ENCODE measurements around the gene CYP4F12.
"Not testable (repeated sequence)": the region's sequence is repeated elsewhere in the genome, so short reads cannot be mapped to it uniquely, and the experiment has no call there.

CYP4F12 gene

GRCh38 chr19:15651791-15652190 lies 21.1 kb upstream of the CYP4F12 start:
- no peak for DNase-seq

GRCh38 chr19:15652559-15653278 lies 20.2 kb upstream of the CYP4F12 start:
- DNase-seq: no peak

DNA sequence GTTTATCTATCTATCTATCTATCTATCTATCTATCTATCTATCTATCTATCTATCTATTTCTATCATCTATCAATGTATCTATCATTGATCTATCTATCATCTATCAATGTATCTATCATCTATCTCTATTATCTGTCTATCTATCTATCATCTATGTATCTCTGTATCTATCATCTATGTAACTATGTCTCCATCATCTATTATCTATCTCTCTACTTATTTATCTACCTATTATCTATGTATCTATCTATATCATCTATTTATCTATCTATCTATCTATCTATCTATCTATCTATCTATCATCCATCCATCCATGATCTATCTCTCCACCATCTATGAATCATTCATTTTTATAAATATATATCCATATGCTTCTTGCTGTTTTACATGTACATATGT lies 16.4 kb upstream of the CYP4F12 start:
- no peak for DNase-seq

DNA sequence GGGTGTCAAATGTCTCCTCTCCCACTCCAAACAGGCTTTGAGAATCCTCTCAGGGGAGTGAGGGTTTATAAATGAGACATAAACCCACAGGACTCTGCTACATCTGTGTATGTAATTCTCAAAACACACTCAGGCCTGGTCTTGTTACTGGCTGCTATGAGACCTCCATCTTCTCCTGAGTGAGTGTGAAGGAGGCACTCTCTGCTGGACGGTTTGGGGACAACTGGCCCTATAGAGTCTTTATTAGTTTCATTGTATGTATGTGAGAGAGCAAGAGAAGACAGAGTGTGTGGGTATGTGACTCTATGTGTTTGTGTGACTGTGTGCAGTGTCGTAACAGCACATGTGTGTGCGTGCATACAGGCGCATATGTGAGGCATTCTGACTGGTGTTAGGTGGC lies 9.6 kb upstream of the CYP4F12 start:
- DNase-seq: no peak

GRCh38 chr19:15666186-15666585 lies 6.7 kb upstream of the CYP4F12 start:
- no peak for DNase-seq

GRCh38 chr19:15666883-15667282 lies 6.0 kb upstream of the CYP4F12 start:
- DNase-seq: no peak

GRCh38 chr19:15669440-15669839 lies 3.4 kb upstream of the CYP4F12 start:
- DNase-seq: no peak

GRCh38 chr19:15669891-15670290 lies 3.0 kb upstream of the CYP4F12 start:
- DNase-seq: no peak

DNA sequence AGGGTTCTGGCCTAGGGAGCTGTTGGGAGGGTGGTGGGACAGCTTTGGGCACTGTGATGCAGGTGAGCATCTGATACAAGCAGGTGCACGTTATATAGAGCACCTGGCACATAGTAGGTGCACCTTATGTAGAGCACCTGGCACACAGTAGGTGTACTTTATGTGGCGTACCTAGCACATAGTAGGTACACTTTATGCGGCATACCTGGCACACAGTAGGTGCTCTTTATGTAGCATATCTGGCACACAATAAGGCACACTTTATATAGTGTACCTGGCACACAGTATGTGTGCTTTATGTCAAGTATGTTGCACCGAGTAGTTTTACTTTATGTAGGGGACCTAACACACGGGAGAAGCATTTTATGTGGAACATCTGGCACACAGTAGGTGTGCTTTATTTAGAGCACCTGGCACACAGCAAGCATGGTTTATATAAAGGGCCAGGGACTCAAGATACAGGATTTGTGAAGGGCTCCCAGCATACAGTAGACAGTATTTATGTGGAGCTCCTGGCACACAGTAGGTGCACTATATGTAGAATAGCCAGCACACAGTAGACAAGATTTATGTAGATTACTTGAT lies 1.6 kb upstream of the CYP4F12 start:
- DNase-seq: no peak

GRCh38 chr19:15671891-15672579 lies 852 bp upstream of the CYP4F12 start:
- DNase-seq: no peak

- DNase-seq: no peak
These were observed 328 bp downstream of the CYP4F12 start for GRCh38 chr19:15673176-15673654.

DNA sequence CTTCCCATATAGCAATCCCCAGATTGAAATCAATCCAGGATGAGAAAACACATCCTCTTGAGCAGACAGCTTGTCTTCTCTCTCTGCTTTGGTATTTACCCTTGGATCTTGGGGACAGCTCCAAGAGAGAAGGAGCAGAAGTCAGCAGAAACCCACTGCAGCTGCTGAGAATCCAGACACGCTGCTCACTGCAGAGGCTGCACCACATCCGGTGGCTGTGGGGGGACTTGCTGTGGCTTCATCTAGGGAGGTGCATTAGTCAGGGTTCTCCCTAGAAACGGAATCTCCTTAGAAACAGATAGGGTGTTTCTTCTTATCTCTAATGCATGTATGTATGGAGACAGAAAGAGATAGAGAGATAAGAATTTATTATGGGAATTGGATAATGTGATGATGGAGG lies 2.7 kb downstream of the CYP4F12 start:
- DNase-seq: no peak

- no peak for DNase-seq
These were observed 6.2 kb downstream of the CYP4F12 start for GRCh38 chr19:15679089-15679488.

GRCh38 chr19:15679865-15680264 lies 7.0 kb downstream of the CYP4F12 start:
- DNase-seq: not testable (repeated sequence)

GRCh38 chr19:15680478-15681322 lies 7.8 kb downstream of the CYP4F12 start:
- DNase-seq: no peak

DNA sequence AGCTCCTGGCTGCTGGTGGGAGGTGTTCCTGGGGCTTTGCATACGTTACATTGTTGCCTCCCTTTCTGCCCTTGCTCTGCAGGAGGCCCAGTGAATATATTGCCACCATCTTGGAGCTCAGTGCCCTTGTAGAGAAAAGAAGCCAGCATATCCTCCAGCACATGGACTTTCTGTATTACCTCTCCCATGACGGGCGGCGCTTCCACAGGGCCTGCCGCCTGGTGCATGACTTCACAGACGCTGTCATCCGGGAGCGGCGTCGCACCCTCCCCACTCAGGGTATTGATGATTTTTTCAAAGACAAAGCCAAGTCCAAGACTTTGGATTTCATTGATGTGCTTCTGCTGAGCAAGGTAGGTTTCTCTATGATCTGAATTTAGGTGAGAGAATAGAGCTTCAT lies 10.5 kb downstream of the CYP4F12 start:
- DNase-seq: no peak

GRCh38 chr19:15684828-15685227 lies 11.9 kb downstream of the CYP4F12 start:
- DNase-seq: no peak

- DNase-seq: no peak
These were observed 23.8 kb downstream of the CYP4F12 start for GRCh38 chr19:15696654-15697194.

GRCh38 chr19:15701757-15702533 lies 29.1 kb downstream of the CYP4F12 start:
- DNase-seq: no peak

DNA sequence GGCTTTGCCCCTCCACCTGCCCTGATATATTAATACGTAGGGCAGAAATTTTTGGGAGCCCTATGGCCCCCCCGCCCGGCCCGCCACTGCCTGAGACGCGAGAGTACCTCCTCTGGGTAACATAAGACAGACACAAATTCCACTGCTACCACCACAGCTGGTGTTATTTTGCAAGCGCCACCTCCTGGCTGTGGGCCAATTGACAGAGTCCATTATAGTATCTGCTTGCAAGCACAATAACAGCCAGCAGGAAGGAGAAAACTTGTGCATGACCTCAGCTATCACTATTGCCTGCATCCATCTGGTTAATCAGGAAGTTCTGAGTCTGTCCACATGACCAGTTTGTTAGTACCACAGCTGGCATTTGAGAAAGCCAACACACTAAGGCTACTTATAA lies 29.6 kb downstream of the CYP4F12 start:
- DNase-seq: no peak

GRCh38 chr19:15714638-15715037 lies 41.8 kb downstream of the CYP4F12 start:
- DNase-seq: no peak

DNA sequence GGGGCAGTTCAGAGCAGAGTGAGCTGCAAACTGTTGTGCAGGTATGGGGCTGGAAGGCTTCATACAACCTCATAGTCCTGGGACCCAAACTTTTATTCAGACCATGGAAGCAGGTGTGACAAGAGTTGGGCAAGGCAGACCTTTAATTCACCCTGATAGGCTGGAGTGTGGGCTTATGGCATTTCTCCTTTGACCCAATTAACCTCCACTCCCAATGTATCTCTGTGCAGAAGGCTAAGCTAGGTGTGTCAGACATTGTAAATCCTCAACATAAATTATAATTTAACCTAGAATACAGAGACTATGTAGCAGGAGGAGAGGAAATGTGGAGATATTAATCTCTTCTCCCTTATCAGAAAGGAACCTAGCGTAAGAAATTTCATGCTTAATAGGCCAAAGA lies 42.8 kb downstream of the CYP4F12 start:
- DNase-seq: no peak
